NCI-H82 treated with DMSO at 0.1 percent for 48 hours (cell line): ENCODE measurements around the gene JKAMP.

ENCODE experiments used
- DNase-seq: peaks from one replicate; lab custom pipeline; 2025; ENCODE audit not compliant: unreplicated experiment; lab: John Stamatoyannopoulos, UW

The JKAMP gene

DNA sequence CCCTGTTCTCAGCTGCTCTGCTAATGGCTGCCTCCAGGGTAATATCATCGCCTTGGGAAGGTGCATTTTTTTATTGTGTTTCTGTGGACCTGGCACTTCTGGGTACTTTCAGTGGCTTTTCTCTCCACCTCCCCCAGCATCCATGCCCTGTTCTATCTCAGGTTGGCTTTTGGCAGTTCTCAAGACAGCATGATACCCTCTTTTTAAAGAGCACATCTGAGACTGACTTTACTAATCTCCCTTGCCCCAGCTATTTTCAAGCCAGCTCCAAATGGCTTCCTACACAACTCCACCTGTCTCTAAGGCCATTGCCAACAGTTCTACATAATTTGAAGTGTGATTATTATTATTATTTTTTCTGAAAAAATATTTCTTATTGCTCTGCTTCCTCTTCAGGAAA lies 53.2 kb downstream of the JKAMP start:
- DNase-seq = no peak

DNA sequence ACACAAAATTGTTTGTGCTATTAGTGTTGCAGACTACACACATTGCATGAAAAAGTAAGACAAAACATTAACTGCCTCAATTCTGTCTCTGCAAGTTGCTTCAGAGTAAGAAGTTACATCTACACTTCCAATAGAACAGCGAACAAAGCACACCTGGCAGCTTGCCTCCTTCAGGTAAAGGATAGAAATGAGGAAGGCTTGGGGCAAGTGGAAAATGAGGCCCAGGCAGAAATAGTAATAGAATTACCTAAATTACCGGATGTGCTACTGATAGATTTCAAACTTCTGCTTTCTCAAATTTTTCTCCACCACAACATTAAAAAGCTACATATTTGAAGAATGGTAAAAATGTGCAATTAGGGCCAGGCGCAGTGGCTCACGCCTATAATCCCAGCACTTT lies 54.6 kb downstream of the JKAMP start:
- DNase-seq = no peak

DNA sequence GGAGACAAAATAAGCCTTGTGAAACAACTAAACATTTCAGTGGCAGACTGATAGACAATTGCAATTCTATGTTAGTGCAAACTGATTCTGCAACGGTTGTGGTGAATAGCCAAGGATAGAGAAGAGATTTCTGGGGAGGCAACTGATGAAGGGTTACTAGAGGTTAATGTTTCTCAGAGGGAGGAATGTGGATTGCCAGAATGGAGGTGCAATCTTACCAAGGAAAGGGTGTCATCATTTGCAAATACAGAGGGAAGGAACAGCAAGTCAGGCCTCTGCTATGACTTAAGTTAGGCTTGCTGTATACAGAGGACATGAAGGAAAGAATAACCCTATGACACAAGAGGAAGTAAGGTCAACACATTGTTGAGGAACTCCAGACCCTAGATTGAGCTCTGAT lies 56.5 kb downstream of the JKAMP start:
- DNase-seq = no peak

DNA sequence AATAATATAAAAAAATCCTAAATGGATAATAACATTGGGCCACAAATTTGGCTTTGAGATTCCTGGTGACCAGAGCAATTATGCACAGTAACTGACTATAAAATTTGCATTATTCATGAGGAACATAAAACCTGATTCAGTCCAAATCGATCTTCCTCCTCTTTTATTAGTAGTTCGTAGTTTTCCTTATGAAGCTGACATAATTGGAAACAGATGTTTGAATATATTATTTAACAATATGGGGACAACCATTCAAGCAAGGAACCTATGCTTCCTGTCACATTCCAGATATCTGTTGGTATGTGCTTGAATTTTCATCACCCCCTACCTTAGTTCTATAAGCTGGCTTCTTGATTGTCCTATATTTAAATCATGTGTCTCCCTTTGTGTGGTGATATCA lies 57.4 kb downstream of the JKAMP start:
- no peak for DNase-seq

DNA sequence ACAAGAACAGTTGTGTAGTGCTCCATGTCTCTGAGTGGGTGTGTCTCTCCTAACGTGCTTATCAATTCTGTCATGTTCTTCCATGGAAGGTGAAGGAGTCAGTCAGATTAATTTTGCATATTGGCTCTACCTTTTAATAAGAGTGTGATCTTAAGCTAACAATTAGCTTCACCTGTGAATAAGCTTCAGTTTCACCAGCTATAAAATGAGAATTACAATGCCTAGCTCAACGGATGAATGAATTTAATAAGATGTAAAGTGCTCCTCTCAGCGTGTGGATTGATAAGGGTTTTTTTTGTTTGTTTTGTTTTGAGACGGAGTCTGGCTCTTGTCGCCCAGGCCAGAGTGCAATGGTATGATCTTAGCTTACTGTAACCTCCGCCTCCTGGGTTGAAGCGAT lies 59.6 kb downstream of the JKAMP start:
- no peak for DNase-seq

DNA sequence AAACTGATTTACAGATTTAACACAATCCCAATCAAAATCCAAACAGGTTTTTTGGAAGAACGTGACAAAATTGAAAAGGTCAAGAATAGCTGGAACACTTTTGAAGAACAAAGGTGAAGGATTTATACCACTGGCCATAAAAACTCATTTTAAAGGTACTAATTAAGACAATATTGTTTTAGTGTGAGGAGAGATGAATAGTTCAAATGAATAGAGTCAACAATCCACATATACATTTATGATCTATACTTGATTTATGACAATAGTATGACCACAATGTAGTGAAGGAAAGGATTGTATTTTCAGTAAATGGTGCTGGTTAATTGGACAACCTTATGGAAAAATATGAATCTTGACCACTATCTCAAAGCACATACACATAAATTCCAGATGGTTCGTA lies 63.0 kb downstream of the JKAMP start:
- DNase-seq = no peak
